Measurements from ENCODE around the gene BRPF1.

GRCh38 chr3:9718118-9718517 is 13.4 kb upstream of the BRPF1 start:
- TF ChIP-seq CTCF (IDR thresholded peaks at IDR 0.05): no peak
- no peak for TF ChIP-seq EZH2 (IDR thresholded peaks at IDR 0.05; ENCODE audit: borderline replicate concordance, insufficient read depth, low read depth, low read length, poor library complexity, severe bottlenecking)
